Measurements from ENCODE around the gene PTGFR. TPM values are rescaled to one million over a fixed set of nuclear protein-coding genes. Genes with fewer than 3 reads are reported as not detected.

The PTGFR gene
- total RNA-seq, 1 experiment from 2014 or later: not detected

DNA sequence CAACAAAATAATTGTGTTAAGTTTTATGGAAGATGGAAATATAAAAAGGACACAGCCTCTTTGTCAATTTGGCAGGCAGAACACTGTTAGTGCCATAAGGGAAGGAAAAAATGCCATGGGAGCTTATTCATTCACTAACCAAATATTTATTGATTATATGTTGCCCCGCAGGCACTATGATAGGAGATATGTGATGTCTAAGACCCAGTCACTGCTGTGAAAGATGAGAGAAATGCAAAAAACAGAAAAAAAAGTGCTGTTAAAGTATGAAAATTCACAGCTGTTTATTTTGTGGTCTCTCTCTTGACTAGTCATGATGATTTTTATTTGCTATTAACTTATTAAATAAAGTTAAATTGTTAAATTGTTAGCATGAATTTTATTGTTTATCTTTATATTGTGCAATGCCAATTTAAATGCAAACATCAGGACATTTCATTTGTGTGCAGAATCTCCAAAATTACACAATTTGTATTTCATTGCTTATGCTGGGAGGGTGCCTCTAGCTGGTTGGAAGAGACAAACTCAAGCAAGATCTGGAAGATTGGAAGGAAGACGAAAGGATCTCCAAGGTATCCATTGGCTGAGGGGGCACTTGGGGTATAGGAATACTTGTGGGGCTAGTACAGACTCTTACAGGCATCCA, 17.8 kb upstream of the PTGFR start (continued):
- TF ChIP-seq, protein P1, sequence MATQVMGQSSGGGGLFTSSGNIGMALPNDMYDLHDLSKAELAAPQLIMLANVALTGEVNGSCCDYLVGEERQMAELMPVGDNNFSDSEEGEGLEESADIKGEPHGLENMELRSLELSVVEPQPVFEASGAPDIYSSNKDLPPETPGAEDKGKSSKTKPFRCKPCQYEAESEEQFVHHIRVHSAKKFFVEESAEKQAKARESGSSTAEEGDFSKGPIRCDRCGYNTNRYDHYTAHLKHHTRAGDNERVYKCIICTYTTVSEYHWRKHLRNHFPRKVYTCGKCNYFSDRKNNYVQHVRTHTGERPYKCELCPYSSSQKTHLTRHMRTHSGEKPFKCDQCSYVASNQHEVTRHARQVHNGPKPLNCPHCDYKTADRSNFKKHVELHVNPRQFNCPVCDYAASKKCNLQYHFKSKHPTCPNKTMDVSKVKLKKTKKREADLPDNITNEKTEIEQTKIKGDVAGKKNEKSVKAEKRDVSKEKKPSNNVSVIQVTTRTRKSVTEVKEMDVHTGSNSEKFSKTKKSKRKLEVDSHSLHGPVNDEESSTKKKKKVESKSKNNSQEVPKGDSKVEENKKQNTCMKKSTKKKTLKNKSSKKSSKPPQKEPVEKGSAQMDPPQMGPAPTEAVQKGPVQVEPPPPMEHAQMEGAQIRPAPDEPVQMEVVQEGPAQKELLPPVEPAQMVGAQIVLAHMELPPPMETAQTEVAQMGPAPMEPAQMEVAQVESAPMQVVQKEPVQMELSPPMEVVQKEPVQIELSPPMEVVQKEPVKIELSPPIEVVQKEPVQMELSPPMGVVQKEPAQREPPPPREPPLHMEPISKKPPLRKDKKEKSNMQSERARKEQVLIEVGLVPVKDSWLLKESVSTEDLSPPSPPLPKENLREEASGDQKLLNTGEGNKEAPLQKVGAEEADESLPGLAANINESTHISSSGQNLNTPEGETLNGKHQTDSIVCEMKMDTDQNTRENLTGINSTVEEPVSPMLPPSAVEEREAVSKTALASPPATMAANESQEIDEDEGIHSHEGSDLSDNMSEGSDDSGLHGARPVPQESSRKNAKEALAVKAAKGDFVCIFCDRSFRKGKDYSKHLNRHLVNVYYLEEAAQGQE (IDR thresholded peaks at IDR 0.05; ENCODE audit: low read depth): no peak
- TF ChIP-seq ZFX (IDR thresholded peaks at IDR 0.05) (no peak), RAD21 (IDR thresholded peaks at IDR 0.05; ENCODE audit: low read depth) (no peak), CEBPB (IDR thresholded peaks at IDR 0.05; ENCODE audit: low read depth) (no peak), POLR2A (IDR thresholded peaks at IDR 0.05; ENCODE audit: borderline replicate concordance, extremely low read depth, insufficient read depth, insufficient read length) (no peak), CBX3 (IDR thresholded peaks at IDR 0.05; ENCODE audit: low read depth) (no peak), EZH2 (IDR thresholded peaks at IDR 0.05) (no peak), MAX (IDR thresholded peaks at IDR 0.05) (no peak), TCF7L2 (IDR thresholded peaks at IDR 0.05; ENCODE audit: borderline replicate concordance, extremely low read depth, insufficient read depth, insufficient read length) (no peak)

DNA sequence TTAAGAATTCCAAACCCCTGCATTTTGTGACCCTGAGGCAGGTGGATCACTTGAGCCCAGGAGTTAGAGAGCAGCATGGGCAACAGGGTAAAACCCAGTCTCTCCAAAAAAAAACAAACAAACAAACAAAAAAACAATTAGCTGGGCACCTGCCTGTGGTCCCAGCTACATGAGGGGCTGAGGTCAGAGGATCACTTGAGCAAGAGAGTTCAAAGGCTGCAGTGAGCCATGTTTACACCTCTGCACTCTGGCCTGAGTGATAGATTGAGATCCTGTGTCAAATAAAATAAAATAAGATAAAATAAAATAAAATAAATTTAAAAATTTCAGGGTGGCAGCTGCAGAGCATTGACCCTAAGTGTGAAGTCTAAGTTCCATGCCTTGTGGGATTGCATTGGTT, 16.7 kb upstream of the PTGFR start:
- Histone ChIP-seq H3K4me3 (replicated peaks in 1 of 2; ENCODE audit: low read depth in 1 of 2, low read length in 2 of 2) (no peak overlapping the region), H3K27me3 (ENCODE audit: insufficient read depth, low read length) (no peaks in the 10 kb centered on the region), H3K36me3 (ENCODE audit: control insufficient read depth in 1 of 2, insufficient read depth in 2 of 2, low read length in 2 of 2) (no peaks in the 10 kb centered on the region), H2AFZ (ENCODE audit: low read depth, low read length, poor library complexity, severe bottlenecking) (no peak overlapping the region), H3K9ac (ENCODE audit: low read length) (no peak overlapping the region), H3K9me3 (ENCODE audit: control insufficient read depth in 1 of 2, insufficient read depth in 1 of 2, low read depth in 1 of 2, low read length in 2 of 2) (no peaks in the 10 kb centered on the region), H4K20me1 (ENCODE audit: insufficient read depth) (no peaks in the 10 kb centered on the region), H3K4me2 (ENCODE audit: low read length) (no peak overlapping the region), H3K4me1 (ENCODE audit: control insufficient read depth in 1 of 2, insufficient read depth in 2 of 2, low read length in 2 of 2) (no peaks in the 10 kb centered on the region), H3K9me2 (ENCODE audit: insufficient read depth) (no peaks in the 10 kb centered on the region), H3K27ac (ENCODE audit: low read depth, low read length) (no peak overlapping the region), H3K79me2 (ENCODE audit: insufficient read depth, low read length) (no peaks in the 10 kb centered on the region)
- TF ChIP-seq FOSL1 (IDR thresholded peaks at IDR 0.05; ENCODE audit: low read depth) (no peak), SP1 (IDR thresholded peaks at IDR 0.05; ENCODE audit: low read depth) (no peak), EZH2phosphoT487 (IDR thresholded peaks at IDR 0.05; ENCODE audit: borderline replicate concordance) (no peak), ELF1 (IDR thresholded peaks at IDR 0.05; ENCODE audit: borderline replicate concordance, low read depth) (no peak), EZH2 (IDR thresholded peaks at IDR 0.05) (no peak), EGR1 (IDR thresholded peaks at IDR 0.05; ENCODE audit: low read depth) (no peak), MAX (IDR thresholded peaks at IDR 0.05) (no peak)
- POLR2A ChIA-PET: no interaction called here
- BruUV-seq (replicated peaks): no TSS peak
- RAD21 ChIA-PET (ENCODE audit: low non-redundant PET in 1 of 2, low total read pairs in 2 of 2, uncharacterized antibody in 2 of 2, unreplicated experiment in 2 of 2): no interaction called here
- CTCF ChIA-PET: no interaction called here
- DNase-seq (ENCODE audit: low read depth, low spot score) (no peak), ATAC-seq (no peak)
- intact Hi-C loops (cut with micrococcal nuclease): loop anchor here (10.0 kb wide), 1 partner anchor 59 kb away; no protein-coding TSS in a partner anchor
